Prostate gland (tissue), 2 donors: ENCODE data around the gene CAMK2B. TPM values are rescaled to one million over a fixed set of nuclear protein-coding genes. Genes with fewer than 3 reads are reported as not detected.

Experiments used
- DNase-seq: peaks from one replicate; pipeline ENCODE4 v3.0.0-alpha.2; 2019; ENCODE audit warnings: low spot score
- H3K27ac ChIP-seq, 2 donors: fragments of 200-600 bp; sonication (generic); 2 replicates each; pipeline ENCODE4 v1.5.1; 2017 to 2019
- H3K27me3 ChIP-seq: fragments of 200-600 bp; sonication (generic); replicated peaks from 2 replicates; pipeline ENCODE4 v1.5.1; 2019; ENCODE audit not compliant: insufficient read depth
- H3K36me3 ChIP-seq, 2 donors: fragments of 200-600 bp; sonication (generic); 1 replicate in 1 of 2; 2 replicates in 1 of 2; pipeline versions ENCODE4 v1.5.1 to v1.8.1; 2017 to 2019
- H3K4me1 ChIP-seq: fragments of 200-600 bp; sonication (generic); replicated peaks from 2 replicates; pipeline ENCODE4 v1.5.1; 2019
- H3K4me3 ChIP-seq, 2 donors: fragments of 200-600 bp; sonication (generic); 2 replicates each; pipeline ENCODE4 v1.5.1; 2017 to 2019
- H3K9me3 ChIP-seq: fragments of 200-600 bp; sonication (generic); 2 replicates; pipeline ENCODE4 v1.5.1; 2017
- CTCF ChIP-seq, 4 experiments: fragments of 200-600 bp in 2 of 4; fragments of 450-650 bp in 2 of 4; sonication (generic) in 2 of 4; IDR thresholded peaks; 1 replicate in 3 of 4; 2 replicates in 1 of 4; pipeline ENCODE4 v1.5.1; 2016 to 2019; ENCODE audit warnings: antibody characterized with exemption in 4 of 4, mild to moderate bottlenecking in 2 of 4, moderate library complexity in 2 of 4
- POLR2A ChIP-seq: fragments of 450-650 bp; IDR thresholded peaks from one replicate; pipeline ENCODE4 v1.6.1; 2016; ENCODE audit warnings: antibody characterized with exemption, mild to moderate bottlenecking
- POLR2AphosphoS5 ChIP-seq: sonication (generic); formaldehyde crosslinking; IDR thresholded peaks from one replicate; pipeline ENCODE4 v1.6.1; 2017; ENCODE audit warnings: antibody characterized with exemption
- WGBS: methylation state at CpG from one replicate; pipeline ENCODE4 v1.1.5; 2018; 5-methylcytosine and 5-hydroxymethylcytosine counted together
- intact Hi-C: fragments of 100-400 bp; cut with DNase I; formaldehyde crosslinking; loops from one replicate; pipeline ENCODE4 v1.14.2; 2022
- total RNA-seq, 2 donors: library from RNA; depleted of rRNA; stranded (reverse); fragments of >200 nt; gene quantifications; one replicate each; pipeline ENCODE4 v1.1.0, GENCODE V29; 2016

Gene CAMK2B
- total RNA-seq, 2 donors from 2014 or later: 5.7 to 16.9 TPM

DNA sequence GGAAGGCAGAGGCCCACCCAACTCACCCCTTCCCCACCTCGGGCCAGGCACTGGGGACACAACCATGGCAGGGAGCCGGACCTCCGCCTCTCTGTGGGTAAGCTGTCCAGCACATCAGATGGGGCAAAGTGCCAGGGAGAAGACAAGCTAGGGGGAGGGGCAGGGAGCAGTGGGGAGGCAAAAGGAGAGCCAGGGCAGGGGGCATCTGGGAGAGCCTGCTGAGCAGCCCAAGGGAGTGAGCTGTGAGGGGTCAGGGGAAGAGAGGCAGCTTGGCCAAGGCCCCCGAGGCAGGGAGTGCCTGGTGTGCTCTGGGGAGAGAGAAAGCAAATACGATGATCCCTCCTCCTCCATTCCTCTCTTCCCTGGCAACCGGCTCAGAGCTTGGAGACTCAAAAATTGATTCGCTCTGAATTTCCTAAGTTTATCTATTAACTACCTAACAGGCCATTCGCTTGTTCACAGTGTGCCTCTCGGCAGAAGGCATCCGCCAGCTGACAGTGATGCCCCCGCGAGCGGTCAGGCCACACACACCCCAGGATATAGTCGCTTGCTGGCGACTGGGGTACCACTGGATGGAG lies 4.5 kb downstream of the CAMK2B start:
- Histone ChIP-seq H3K9me3 (no peaks in the 10 kb centered on the region), H3K27me3 (no peaks in the 10 kb centered on the region), H3K4me3 (no peak overlapping the region), H3K27ac (no peak overlapping the region), H3K4me1 (no peaks in the 10 kb centered on the region), H3K36me3 (no peaks in the 10 kb centered on the region)
- intact Hi-C loops: no loop called here
- DNase-seq: no peak
- WGBS: 48% methylated on average over 15 of the region's 15 CpGs
- TF ChIP-seq CTCF (IDR thresholded peaks at IDR 0.05) (no peak), POLR2A (no peak), POLR2AphosphoS5 (no peak)

DNA sequence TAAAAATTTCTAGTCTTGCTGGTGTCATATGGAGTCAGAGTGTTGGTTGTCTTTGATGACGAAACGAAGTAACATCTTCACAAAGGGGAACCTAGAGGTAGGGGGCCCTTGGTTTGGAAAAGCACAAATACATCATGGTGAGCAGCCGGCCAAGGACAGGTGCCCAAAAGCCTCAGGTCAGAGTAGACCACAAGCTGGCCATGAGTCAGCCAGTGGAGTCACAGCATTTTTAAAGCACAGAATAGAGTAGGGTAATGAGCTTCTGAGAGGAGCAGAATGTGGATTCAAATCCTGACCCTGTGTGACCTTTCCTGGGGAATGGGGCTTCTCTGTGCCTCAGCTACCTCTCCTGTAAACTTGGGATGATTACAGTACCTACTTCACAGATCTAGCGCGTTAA lies 5.3 kb downstream of the CAMK2B start:
- no peak overlapping the region for H3K4me3 ChIP-seq
- H3K36me3 ChIP-seq: no peaks in the 10 kb centered on the region
- intact Hi-C loops: no loop called here
- no peak overlapping the region for H3K27ac ChIP-seq
- DNase-seq: no peak
- TF ChIP-seq POLR2AphosphoS5 (no peak), CTCF (IDR thresholded peaks at IDR 0.05) (no peak), POLR2A (no peak)
- 99% methylated on average over 5 of the region's 5 CpGs for WGBS
- H3K9me3 ChIP-seq: no peaks in the 10 kb centered on the region
- H3K27me3 ChIP-seq: no peaks in the 10 kb centered on the region
- no peaks in the 10 kb centered on the region for H3K4me1 ChIP-seq

GRCh38 chr7:44318332-44318731 lies 7.1 kb downstream of the CAMK2B start:
- 63% methylated on average over 2 of the region's 2 CpGs for WGBS
- H3K4me3 ChIP-seq: no peak overlapping the region
- no peak overlapping the region for H3K27ac ChIP-seq
- intact Hi-C loops: no loop called here
- no peak for TF ChIP-seq CTCF (IDR thresholded peaks at IDR 0.05)
- no peak for TF ChIP-seq POLR2A
- TF ChIP-seq POLR2AphosphoS5: no peak
- no peak for DNase-seq
- H3K36me3 ChIP-seq: no peaks in the 10 kb centered on the region
- no peaks in the 10 kb centered on the region for H3K27me3 ChIP-seq
- H3K9me3 ChIP-seq: no peaks in the 10 kb centered on the region
- H3K4me1 ChIP-seq: no peaks in the 10 kb centered on the region

DNA sequence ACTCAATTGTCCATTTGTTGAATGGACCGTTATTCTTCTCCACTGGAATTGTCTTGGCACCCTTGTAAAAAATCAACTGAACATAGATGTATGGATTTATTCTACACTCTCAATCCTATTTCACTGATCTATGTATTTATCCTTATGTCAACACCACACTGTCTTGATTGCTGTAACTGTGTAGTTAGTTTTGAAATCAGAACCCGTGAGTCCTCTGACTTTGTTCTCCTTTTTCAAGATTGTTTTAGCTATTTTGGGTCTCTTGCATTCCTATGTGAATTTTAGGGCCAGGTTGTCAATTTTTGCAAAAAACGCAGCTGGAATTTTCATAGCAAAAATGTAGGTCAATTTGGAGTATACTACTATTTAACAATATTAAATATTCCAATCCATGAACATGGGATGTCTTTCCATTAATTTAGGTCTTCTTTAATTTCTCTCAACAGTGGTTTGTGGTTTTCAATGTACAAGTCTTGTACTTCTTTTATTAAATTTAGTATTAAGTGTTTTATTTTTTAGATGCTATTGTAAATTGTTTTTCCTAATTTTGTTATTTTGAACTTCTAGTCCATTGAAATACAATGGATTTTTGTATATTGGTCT lies 10.0 kb downstream of the CAMK2B start:
- Histone ChIP-seq H3K4me3 (no peak overlapping the region), H3K36me3 (no peaks in the 10 kb centered on the region), H3K27ac (no peak overlapping the region), H3K9me3 (no peaks in the 10 kb centered on the region), H3K27me3 (no peaks in the 10 kb centered on the region), H3K4me1 (no peaks in the 10 kb centered on the region)
- TF ChIP-seq POLR2A (no peak), CTCF (IDR thresholded peaks at IDR 0.05) (no peak), POLR2AphosphoS5 (no peak)
- WGBS: 87% methylated on average over 3 of the region's 3 CpGs
- intact Hi-C loops: no loop called here
- DNase-seq: no peak

DNA sequence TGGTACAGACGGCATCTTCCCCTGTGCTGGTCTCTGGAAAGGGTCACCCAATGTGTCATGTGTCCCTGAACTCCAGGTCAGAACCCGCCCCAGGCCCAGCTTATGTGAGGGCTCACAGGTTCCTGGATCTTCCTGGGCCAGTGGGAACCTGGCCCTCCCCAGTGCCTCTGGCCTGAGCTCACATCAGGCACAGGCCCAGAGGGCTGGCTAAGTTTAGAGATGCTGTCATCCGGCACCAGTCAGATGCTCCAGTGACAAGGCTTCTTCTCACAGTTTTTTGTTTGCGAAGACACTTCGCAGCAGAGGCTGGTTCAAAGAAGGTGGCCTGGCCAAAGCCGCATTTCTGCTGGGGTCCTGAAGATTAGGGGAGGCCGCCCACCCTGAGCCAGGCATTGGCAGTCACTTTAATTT lies 11.8 kb downstream of the CAMK2B start:
- H3K4me1 ChIP-seq: no peaks in the 10 kb centered on the region
- no peak for DNase-seq
- intact Hi-C loops: no loop called here
- no peak overlapping the region for H3K4me3 ChIP-seq
- H3K36me3 ChIP-seq: no peaks in the 10 kb centered on the region
- no peaks in the 10 kb centered on the region for H3K9me3 ChIP-seq
- WGBS: 93% methylated on average over 7 of the region's 7 CpGs
- no peak overlapping the region for H3K27ac ChIP-seq
- no peaks in the 10 kb centered on the region for H3K27me3 ChIP-seq
- TF ChIP-seq POLR2A (no peak), CTCF (IDR thresholded peaks at IDR 0.05) (no peak), POLR2AphosphoS5 (no peak)
